Endothelial cell (in vitro differentiated cells): ENCODE data around the gene UGP2. TPM values are rescaled to one million over a fixed set of nuclear protein-coding genes. Genes with fewer than 3 reads are reported as not detected.
A peak's percentile ranks its signal among the peaks of the same experiment; 100 is the strongest.

Source experiments
- DNase-seq: peaks from one replicate; pipeline ENCODE4 v3.0.0; 2021; ENCODE audit warnings: low spot score
- H3K27ac Mint-ChIP-seq: one replicate; pipeline ENCODE4 v1.8.0; 2021; ENCODE audit warnings: mixed read lengths, inconsistent platforms; ENCODE audit not compliant: unreplicated experiment
- H3K27me3 Mint-ChIP-seq: one replicate; pipeline ENCODE4 v1.8.0; 2021; ENCODE audit warnings: mild to moderate bottlenecking, moderate library complexity, mixed read lengths, inconsistent platforms; ENCODE audit not compliant: unreplicated experiment
- H3K36me3 Mint-ChIP-seq: one replicate; pipeline ENCODE4 v1.8.0; 2021; ENCODE audit warnings: mild to moderate bottlenecking, low read depth, mixed read lengths, inconsistent platforms; ENCODE audit not compliant: unreplicated experiment
- H3K4me1 Mint-ChIP-seq: one replicate; pipeline ENCODE4 v1.8.0; 2021; ENCODE audit warnings: mild to moderate bottlenecking, mixed read lengths, inconsistent platforms; ENCODE audit not compliant: unreplicated experiment
- H3K4me3 Mint-ChIP-seq: one replicate; pipeline ENCODE4 v1.8.0; 2021; ENCODE audit warnings: mild to moderate bottlenecking, mixed read lengths, inconsistent platforms; ENCODE audit not compliant: unreplicated experiment
- H3K9me3 Mint-ChIP-seq: one replicate; pipeline ENCODE4 v1.8.0; 2021; ENCODE audit warnings: mixed read lengths, inconsistent platforms; ENCODE audit not compliant: unreplicated experiment
- total RNA-seq: library from RNA; stranded (reverse); fragmentation: NEBNext Ultra II Directional; extraction: Animal tissue kit (Norgen Biotek cat#: 25700); gene quantifications from one replicate; pipeline ENCODE4 v1.2.1, GENCODE V29; 2021; ENCODE audit not compliant: unreplicated experiment
- TF ChIP-seq, protein P1 (sequence below): fragments of 200-600 bp; sonication (generic); IDR thresholded peaks from one replicate; pipeline ENCODE4 v1.5.0; 2021; ENCODE audit warnings: antibody characterized with exemption; ENCODE audit not compliant: unreplicated experiment

Gene UGP2
- total RNA-seq, 1 donor from 2014 or later = 88.3 TPM

DNA sequence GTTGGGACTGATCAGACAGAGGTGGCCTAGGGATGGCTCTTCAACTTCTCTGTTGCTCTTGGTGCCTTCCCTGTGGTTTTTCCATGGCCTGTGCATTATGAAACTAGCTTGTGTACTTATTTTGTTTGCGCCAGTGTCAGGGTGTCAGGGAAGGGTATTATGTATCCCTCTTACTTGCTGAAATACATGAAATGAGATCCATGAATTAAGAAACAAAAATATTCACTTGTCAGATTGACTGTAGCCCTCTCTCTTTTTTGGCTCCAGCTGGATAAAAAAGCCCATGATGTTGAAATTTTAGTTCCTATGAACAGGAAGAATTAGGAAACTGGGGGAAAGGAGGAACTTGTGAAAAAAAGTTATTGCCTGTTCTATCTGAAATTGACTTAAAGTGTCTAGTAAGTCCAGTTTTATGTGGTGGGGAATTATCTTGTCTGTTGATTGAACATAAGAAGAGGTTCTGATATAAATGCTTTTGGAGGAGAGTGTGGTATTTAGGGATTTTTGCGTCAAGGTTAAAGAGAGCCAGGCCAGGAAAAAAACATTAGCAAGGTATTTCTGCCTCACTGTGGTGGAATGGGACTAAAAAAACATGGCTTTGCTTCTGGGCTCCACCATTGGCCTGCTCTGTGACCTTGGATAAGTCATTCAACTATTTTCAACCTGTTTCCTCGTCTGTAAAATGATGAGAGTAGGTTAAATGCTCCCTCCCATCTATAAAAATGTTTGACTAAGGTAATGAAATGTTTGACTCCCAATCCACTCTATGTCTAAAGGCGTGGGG, 12.0 kb downstream of the UGP2 start:
- Mint-ChIP-seq H3K36me3 (no peaks in the 10 kb centered on the region), H3K27me3 (no peaks in the 10 kb centered on the region), H3K4me1 (peaks cover 25% of the 10 kb centered on the region), H3K27ac (peak overlapping the region; percentile 5), H3K4me3 (no peak overlapping the region), H3K9me3 (no peaks in the 10 kb centered on the region)
- TF ChIP-seq, protein P1, sequence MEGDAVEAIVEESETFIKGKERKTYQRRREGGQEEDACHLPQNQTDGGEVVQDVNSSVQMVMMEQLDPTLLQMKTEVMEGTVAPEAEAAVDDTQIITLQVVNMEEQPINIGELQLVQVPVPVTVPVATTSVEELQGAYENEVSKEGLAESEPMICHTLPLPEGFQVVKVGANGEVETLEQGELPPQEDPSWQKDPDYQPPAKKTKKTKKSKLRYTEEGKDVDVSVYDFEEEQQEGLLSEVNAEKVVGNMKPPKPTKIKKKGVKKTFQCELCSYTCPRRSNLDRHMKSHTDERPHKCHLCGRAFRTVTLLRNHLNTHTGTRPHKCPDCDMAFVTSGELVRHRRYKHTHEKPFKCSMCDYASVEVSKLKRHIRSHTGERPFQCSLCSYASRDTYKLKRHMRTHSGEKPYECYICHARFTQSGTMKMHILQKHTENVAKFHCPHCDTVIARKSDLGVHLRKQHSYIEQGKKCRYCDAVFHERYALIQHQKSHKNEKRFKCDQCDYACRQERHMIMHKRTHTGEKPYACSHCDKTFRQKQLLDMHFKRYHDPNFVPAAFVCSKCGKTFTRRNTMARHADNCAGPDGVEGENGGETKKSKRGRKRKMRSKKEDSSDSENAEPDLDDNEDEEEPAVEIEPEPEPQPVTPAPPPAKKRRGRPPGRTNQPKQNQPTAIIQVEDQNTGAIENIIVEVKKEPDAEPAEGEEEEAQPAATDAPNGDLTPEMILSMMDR = no peak
- DNase-seq = no peak

DNA sequence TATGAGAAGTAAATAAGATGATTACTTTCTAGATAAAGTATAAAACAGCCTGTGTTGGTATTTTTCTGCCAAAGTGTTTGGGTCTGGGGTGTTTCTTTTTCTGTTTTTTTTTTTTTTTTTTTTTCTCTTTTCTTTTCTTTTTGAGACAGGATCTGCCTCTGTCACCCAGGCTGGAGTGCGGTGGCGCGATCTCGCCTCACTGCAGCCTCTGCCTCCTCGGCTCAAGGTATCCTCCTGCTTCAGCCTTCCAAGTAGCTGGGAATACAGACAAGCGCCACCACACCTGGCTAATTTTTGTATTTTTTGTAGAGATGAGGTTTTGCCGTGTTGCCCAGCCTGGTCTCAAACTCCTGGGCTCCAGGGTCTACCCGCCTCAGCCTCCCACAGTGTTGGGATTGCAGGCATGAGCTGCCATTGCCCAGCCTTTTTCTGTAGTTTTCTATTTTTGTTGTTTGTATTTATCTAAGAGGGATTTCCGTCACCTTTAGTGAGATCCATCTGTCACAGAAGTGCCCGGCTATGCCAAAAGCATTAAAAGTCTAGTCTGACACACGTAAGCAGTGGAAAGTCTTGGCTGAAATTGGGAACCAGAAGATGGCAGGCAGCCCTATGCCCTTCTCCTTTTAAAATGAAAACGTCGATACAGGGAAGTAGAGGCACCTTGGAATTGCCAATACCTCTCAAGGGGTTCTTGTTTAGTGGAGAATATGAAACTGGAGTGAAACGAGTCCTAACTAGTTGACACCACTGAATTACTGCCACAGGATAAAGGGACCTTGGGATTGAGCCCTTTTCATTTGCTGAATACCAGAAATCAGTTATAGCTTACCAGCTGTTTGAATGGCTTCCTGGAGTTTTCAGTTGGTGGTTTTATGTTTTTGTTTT, 14.0 kb downstream of the UGP2 start:
- no peak for DNase-seq
- TF ChIP-seq, protein P1 = no peak
- Mint-ChIP-seq H3K27me3 (no peaks in the 10 kb centered on the region), H3K27ac (no peak overlapping the region), H3K4me3 (no peak overlapping the region), H3K9me3 (no peaks in the 10 kb centered on the region), H3K36me3 (no peaks in the 10 kb centered on the region), H3K4me1 (peaks cover 19% of the 10 kb centered on the region)

DNA sequence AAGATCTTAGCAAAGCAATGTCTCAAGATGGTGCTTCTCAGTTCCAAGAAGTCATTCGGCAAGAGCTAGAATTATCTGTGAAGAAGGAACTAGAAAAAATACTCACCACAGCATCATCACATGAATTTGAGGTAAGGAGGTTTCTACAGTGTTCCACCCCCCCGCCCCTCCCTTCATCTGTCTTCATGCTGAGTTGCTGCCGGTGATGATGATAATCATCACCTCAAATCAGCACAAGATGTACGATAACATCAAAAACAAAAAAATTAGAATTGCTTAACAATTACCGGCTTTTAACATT, 14.6 kb downstream of the UGP2 start:
- H3K4me3 Mint-ChIP-seq = no peak overlapping the region

DNA sequence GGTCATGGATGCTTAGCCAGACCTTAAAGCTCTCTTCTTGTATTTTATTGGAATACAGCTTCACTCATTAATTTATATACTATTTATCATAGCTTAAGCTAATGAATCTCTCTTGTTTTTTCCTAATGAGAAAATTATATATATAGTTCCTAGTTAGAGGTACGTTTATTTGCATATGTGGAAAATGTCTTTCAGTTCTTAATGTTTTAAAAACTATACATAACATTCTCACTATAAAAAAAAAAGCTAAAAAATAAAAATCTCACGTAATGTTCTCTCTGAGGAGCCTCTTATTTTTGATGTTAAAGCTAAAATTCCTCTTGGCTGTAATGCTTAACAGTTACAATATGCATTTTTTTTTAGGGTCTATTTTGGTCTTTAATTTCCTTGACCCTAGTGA, 16.6 kb downstream of the UGP2 start:
- H3K4me1 Mint-ChIP-seq = peaks cover 6% of the 10 kb centered on the region
- no peak overlapping the region for H3K27ac Mint-ChIP-seq
- no peaks in the 10 kb centered on the region for H3K36me3 Mint-ChIP-seq
- TF ChIP-seq, protein P1 = no peak
- H3K9me3 Mint-ChIP-seq = no peaks in the 10 kb centered on the region
- H3K27me3 Mint-ChIP-seq = no peaks in the 10 kb centered on the region
- no peak overlapping the region for H3K4me3 Mint-ChIP-seq
- no peak for DNase-seq

More for the DNA sequence above, 14.6 kb downstream of the UGP2 start:
- Mint-ChIP-seq H3K27me3 (no peaks in the 10 kb centered on the region), H3K27ac (no peak overlapping the region), H3K9me3 (no peaks in the 10 kb centered on the region), H3K36me3 (no peaks in the 10 kb centered on the region), H3K4me1 (peaks cover 17% of the 10 kb centered on the region)
- TF ChIP-seq, protein P1 = no peak
- DNase-seq = no peak

DNA sequence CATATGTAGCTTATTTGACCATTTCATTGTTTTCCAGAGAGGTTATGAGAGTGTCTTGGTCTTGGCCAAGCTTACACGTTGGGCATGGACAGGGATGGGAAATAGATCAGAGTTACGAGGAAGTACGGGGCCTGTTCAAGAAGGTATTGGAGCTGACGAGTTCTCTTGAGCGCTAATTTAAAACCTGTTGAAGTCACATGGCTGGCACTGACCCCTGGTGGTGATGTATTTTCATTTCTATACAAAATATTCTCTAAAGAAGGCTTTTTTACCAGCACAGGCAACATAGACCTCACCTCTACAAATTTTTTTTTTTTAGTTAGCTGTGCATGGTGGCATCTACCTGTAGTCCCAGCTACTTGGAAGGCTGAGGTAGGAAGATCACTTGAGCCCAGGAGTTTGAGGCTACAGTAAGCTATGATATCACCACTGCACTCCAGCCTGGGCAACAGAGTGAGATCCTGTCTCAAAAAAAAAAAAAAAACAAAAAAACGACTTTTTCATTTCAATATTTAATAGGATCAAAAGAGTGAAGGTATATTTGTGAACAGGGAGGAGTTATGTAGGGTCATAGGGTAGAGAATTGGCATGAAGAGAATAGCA, 19.6 kb downstream of the UGP2 start:
- Mint-ChIP-seq H3K4me1 (no peaks in the 10 kb centered on the region), H3K27ac (no peak overlapping the region), H3K27me3 (no peaks in the 10 kb centered on the region), H3K9me3 (no peaks in the 10 kb centered on the region), H3K36me3 (peaks cover 3% of the 10 kb centered on the region), H3K4me3 (no peak overlapping the region)
- TF ChIP-seq, protein P1 = peak; percentile 75
- peak; percentile 52 for DNase-seq
